Measurements from ENCODE around the gene SVOPL. TPM values are rescaled to one million over a fixed set of nuclear protein-coding genes. Genes with fewer than 3 reads are reported as not detected.

Gene SVOPL
- total and polyA plus RNA-seq, 2 donors (not counting 1 experiment from before 2014, with no cell fraction given): not detected

GRCh38 chr7:138603549-138604318 lies 97.4 kb downstream of the SVOPL start:
- Histone ChIP-seq H4K20me1 (ENCODE audit: control insufficient read depth, extremely low read depth, insufficient read depth, low read length) (no peaks in the 10 kb centered on the region), H3K9me3 (ENCODE audit: control insufficient read depth, insufficient read depth, low read depth, low read length) (no peaks in the 10 kb centered on the region), H3K27me3 (ENCODE audit: control insufficient read depth, insufficient read depth, low read length) (no peaks in the 10 kb centered on the region), H3K4me1 (ENCODE audit: control insufficient read depth, extremely low read depth, insufficient read depth, low read length) (no peaks in the 10 kb centered on the region), H3K4me2 (ENCODE audit: extremely low read depth, insufficient read depth, low read length) (no peak overlapping the region), H3K36me3 (ENCODE audit: control insufficient read depth, insufficient read depth, low read length) (no peaks in the 10 kb centered on the region), H3K79me2 (ENCODE audit: control insufficient read depth, insufficient read depth, low read length) (no peaks in the 10 kb centered on the region), H3K9ac (ENCODE audit: insufficient read depth, low read length) (no peak overlapping the region), H3K27ac (ENCODE audit: insufficient read depth, low read length) (no peak overlapping the region), H2AFZ (ENCODE audit: low read length) (no peak overlapping the region), H3K4me3 (replicated peaks in 1 of 4; ENCODE audit: control extremely low read depth in 1 of 4, insufficient read depth in 1 of 4, low read depth in 3 of 4, low read length in 4 of 4) (no peak overlapping the region)
- no peak for TF ChIP-seq EZH2 (IDR thresholded peaks at IDR 0.05; ENCODE audit: low read length, missing control alignments)
- no peak for TF ChIP-seq CTCF (conservative IDR thresholded peaks at IDR 0.05 in 1 of 2, IDR thresholded peaks at IDR 0.05 in 1 of 2; ENCODE audit: low read depth in 1 of 2, low read length in 2 of 2)
- peak in 1 of 2 donors; percentile 5 for DNase-seq (ENCODE audit: low read depth in 2 of 2)

- Histone ChIP-seq H3K4me1 (ENCODE audit: control insufficient read depth, extremely low read depth, insufficient read depth, low read length) (no peaks in the 10 kb centered on the region), H3K79me2 (ENCODE audit: control insufficient read depth, insufficient read depth, low read length) (no peaks in the 10 kb centered on the region), H4K20me1 (ENCODE audit: control insufficient read depth, extremely low read depth, insufficient read depth, low read length) (no peaks in the 10 kb centered on the region), H3K27me3 (ENCODE audit: control insufficient read depth, insufficient read depth, low read length) (no peaks in the 10 kb centered on the region), H3K36me3 (ENCODE audit: control insufficient read depth, insufficient read depth, low read length) (no peaks in the 10 kb centered on the region), H3K9ac (ENCODE audit: insufficient read depth, low read length) (no peak overlapping the region), H3K27ac (ENCODE audit: insufficient read depth, low read length) (no peak overlapping the region), H3K4me2 (ENCODE audit: extremely low read depth, insufficient read depth, low read length) (no peak overlapping the region), H3K9me3 (ENCODE audit: control insufficient read depth, insufficient read depth, low read depth, low read length) (no peaks in the 10 kb centered on the region), H2AFZ (ENCODE audit: low read length) (no peak overlapping the region), H3K4me3 (replicated peaks in 1 of 4; ENCODE audit: control extremely low read depth in 1 of 4, insufficient read depth in 1 of 4, low read depth in 3 of 4, low read length in 4 of 4) (no peak overlapping the region)
- DNase-seq (ENCODE audit: low read depth in 2 of 2): no peak
- no peak for TF ChIP-seq CTCF (conservative IDR thresholded peaks at IDR 0.05 in 1 of 2, IDR thresholded peaks at IDR 0.05 in 1 of 2; ENCODE audit: low read depth in 1 of 2, low read length in 2 of 2)
- no peak for TF ChIP-seq EZH2 (IDR thresholded peaks at IDR 0.05; ENCODE audit: low read length, missing control alignments)
Measured at GRCh38 chr7:138602451-138602850, 98.7 kb downstream of the SVOPL start.

GRCh38 chr7:138595454-138595853 lies 105.7 kb downstream of the SVOPL start:
- DNase-seq (ENCODE audit: low read depth in 2 of 2): no peak
- H3K4me1 ChIP-seq (ENCODE audit: control insufficient read depth, extremely low read depth, insufficient read depth, low read length): no peaks in the 10 kb centered on the region
- TF ChIP-seq CTCF (conservative IDR thresholded peaks at IDR 0.05 in 1 of 2, IDR thresholded peaks at IDR 0.05 in 1 of 2; ENCODE audit: low read depth in 1 of 2, low read length in 2 of 2): no peak
- H2AFZ ChIP-seq (ENCODE audit: low read length): no peak overlapping the region
- no peaks in the 10 kb centered on the region for H3K79me2 ChIP-seq (ENCODE audit: control insufficient read depth, insufficient read depth, low read length)
- H3K36me3 ChIP-seq (ENCODE audit: control insufficient read depth, insufficient read depth, low read length): no peaks in the 10 kb centered on the region
- H3K9ac ChIP-seq (ENCODE audit: insufficient read depth, low read length): no peak overlapping the region
- H3K4me2 ChIP-seq (ENCODE audit: extremely low read depth, insufficient read depth, low read length): no peak overlapping the region
- H3K27me3 ChIP-seq (ENCODE audit: control insufficient read depth, insufficient read depth, low read length): no peaks in the 10 kb centered on the region
- H4K20me1 ChIP-seq (ENCODE audit: control insufficient read depth, extremely low read depth, insufficient read depth, low read length): no peaks in the 10 kb centered on the region
- no peak overlapping the region for H3K27ac ChIP-seq (ENCODE audit: insufficient read depth, low read length)
- H3K9me3 ChIP-seq (ENCODE audit: control insufficient read depth, insufficient read depth, low read depth, low read length): no peaks in the 10 kb centered on the region
- H3K4me3 ChIP-seq (replicated peaks in 1 of 4; ENCODE audit: control extremely low read depth in 1 of 4, insufficient read depth in 1 of 4, low read depth in 3 of 4, low read length in 4 of 4): no peak overlapping the region

Measured in fibroblast of lung (primary cell).